Ishikawa (cell line): Measurements from ENCODE around the gene EGR2.

Experiments
- CEBPB ChIP-seq: IDR thresholded peaks from 2 replicates; pipeline ENCODE4 v1.6.1; 2012
- CREB1 ChIP-seq: IDR thresholded peaks from 2 replicates; pipeline ENCODE4 v1.6.1; 2012; ENCODE audit warnings: low read depth
- EGR1 ChIP-seq: IDR thresholded peaks from 2 replicates; pipeline ENCODE4 v1.6.1; 2012
- EP300 ChIP-seq: IDR thresholded peaks from 2 replicates; pipeline ENCODE4 v1.6.1; 2012; ENCODE audit warnings: borderline replicate concordance
- FOXM1 ChIP-seq: IDR thresholded peaks from 2 replicates; pipeline ENCODE4 v1.6.1; 2012; ENCODE audit warnings: low read depth, borderline replicate concordance
- MAX ChIP-seq: IDR thresholded peaks from 2 replicates; pipeline ENCODE4 v1.6.1; 2012
- NFIC ChIP-seq: IDR thresholded peaks from 2 replicates; pipeline ENCODE4 v1.6.1; 2012
- RAD21 ChIP-seq: IDR thresholded peaks from 2 replicates; pipeline ENCODE4 v1.6.1; 2012; ENCODE audit warnings: low read depth
- TAF1 ChIP-seq: IDR thresholded peaks from 2 replicates; pipeline ENCODE4 v1.6.1; 2012; ENCODE audit warnings: low read depth, mild to moderate bottlenecking
- TCF12 ChIP-seq: IDR thresholded peaks from 2 replicates; pipeline ENCODE4 v1.6.1; 2012; ENCODE audit warnings: low read depth
- TEAD4 ChIP-seq: IDR thresholded peaks from 2 replicates; pipeline ENCODE4 v1.6.1; 2012
- USF1 ChIP-seq: IDR thresholded peaks from 2 replicates; pipeline ENCODE4 v1.6.1; 2012
- YY1 ChIP-seq: IDR thresholded peaks from 2 replicates; pipeline ENCODE4 v1.6.1; 2012; ENCODE audit warnings: low read depth
- ZBTB7A ChIP-seq: IDR thresholded peaks from 2 replicates; pipeline ENCODE4 v1.6.1; 2012; ENCODE audit warnings: low read depth
- TF ChIP-seq, protein P1 (sequence below): IDR thresholded peaks from 2 replicates; pipeline ENCODE4 v1.6.1; 2012; ENCODE audit warnings: low read depth, mild to moderate bottlenecking

The EGR2 gene

DNA sequence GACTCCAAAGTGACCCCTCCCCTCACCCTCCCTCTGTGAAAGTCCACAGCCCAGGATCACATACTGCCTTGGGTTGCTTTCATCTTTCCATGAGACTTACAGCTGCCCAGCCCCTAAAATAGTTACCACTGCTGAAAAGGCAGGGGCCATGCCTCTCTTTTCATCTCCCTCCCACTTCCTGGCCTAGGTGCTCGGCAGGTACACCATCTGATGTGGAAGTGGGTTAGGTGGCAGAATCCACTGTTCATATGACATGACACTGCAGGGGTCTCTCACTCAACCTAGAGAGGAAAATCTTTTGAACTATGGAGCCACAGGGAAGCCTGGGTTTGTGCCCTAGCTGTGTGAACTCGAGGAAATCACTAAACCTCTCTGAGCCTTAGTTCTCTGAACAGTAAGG is 50.4 kb downstream of the EGR2 start:
- TF ChIP-seq YY1 (no peak), RAD21 (no peak), CREB1 (no peak), TCF12 (no peak), EP300 (no peak), EGR1 (no peak)
- TF ChIP-seq, protein P1, sequence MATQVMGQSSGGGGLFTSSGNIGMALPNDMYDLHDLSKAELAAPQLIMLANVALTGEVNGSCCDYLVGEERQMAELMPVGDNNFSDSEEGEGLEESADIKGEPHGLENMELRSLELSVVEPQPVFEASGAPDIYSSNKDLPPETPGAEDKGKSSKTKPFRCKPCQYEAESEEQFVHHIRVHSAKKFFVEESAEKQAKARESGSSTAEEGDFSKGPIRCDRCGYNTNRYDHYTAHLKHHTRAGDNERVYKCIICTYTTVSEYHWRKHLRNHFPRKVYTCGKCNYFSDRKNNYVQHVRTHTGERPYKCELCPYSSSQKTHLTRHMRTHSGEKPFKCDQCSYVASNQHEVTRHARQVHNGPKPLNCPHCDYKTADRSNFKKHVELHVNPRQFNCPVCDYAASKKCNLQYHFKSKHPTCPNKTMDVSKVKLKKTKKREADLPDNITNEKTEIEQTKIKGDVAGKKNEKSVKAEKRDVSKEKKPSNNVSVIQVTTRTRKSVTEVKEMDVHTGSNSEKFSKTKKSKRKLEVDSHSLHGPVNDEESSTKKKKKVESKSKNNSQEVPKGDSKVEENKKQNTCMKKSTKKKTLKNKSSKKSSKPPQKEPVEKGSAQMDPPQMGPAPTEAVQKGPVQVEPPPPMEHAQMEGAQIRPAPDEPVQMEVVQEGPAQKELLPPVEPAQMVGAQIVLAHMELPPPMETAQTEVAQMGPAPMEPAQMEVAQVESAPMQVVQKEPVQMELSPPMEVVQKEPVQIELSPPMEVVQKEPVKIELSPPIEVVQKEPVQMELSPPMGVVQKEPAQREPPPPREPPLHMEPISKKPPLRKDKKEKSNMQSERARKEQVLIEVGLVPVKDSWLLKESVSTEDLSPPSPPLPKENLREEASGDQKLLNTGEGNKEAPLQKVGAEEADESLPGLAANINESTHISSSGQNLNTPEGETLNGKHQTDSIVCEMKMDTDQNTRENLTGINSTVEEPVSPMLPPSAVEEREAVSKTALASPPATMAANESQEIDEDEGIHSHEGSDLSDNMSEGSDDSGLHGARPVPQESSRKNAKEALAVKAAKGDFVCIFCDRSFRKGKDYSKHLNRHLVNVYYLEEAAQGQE: no peak

DNA sequence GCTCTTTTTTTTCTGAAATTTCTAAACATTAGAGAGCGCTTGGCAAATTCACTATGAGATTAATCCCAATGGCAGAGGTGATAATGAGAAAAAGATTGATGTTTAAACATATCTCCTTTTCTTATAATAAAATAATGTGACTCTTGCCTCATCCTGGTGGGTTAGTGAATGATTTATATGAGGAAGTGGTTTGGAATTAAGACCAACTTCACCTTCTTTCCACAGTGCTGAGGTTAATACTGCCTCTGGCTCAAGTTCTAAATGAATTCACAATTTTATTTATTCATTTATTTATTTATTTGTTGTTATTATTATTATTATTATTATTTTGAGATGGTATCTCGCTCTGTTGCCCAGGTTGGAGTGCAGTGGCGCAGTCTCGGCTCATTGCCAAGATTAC is 52.2 kb downstream of the EGR2 start:
- TF ChIP-seq FOXM1 (no peak), USF1 (no peak), TEAD4 (no peak), ZBTB7A (no peak), RAD21 (no peak), EGR1 (no peak), EP300 (no peak), NFIC (no peak), TCF12 (no peak), CREB1 (no peak), MAX (no peak), CEBPB (no peak), TAF1 (no peak), YY1 (no peak)
- TF ChIP-seq, protein P1: no peak

- TF ChIP-seq NFIC (no peak), FOXM1 (no peak), EP300 (no peak), USF1 (no peak), TEAD4 (no peak), CREB1 (no peak), MAX (no peak), EGR1 (no peak), RAD21 (no peak), TAF1 (no peak), TCF12 (no peak)
Measured at GRCh38 chr10:62763155-62763554, 53.0 kb downstream of the EGR2 start.
